SJCRH30 (cell line): Measurements from ENCODE around the gene SORCS2. TPM values are rescaled to one million over a fixed set of nuclear protein-coding genes. Genes with fewer than 3 reads are reported as not detected.

Source experiments
- DNase-seq, 2 experiments: peaks; one replicate each; pipeline ENCODE4 v3.0.0-alpha.2; 2015 to 2020
- H3K27ac ChIP-seq: fragments of 250-450 bp; sonication (Bioruptor Pico); 2 replicates; pipeline ENCODE4 v1.5.1; 2020; ENCODE audit warnings: mild to moderate bottlenecking, moderate library complexity
- H3K27me3 ChIP-seq: fragments of 250-450 bp; sonication (Bioruptor Pico); 2 replicates; pipeline ENCODE4 v1.5.1; 2020; ENCODE audit warnings: mild to moderate bottlenecking, moderate library complexity
- H3K36me3 ChIP-seq: fragments of 250-450 bp; sonication (Bioruptor Pico); 2 replicates; pipeline ENCODE4 v1.5.1; 2020; ENCODE audit warnings: mild to moderate bottlenecking, moderate library complexity
- H3K4me1 ChIP-seq: fragments of 250-450 bp; sonication (Bioruptor Pico); 2 replicates; pipeline ENCODE4 v1.5.1; 2020; ENCODE audit warnings: mild to moderate bottlenecking, moderate library complexity
- H3K4me3 ChIP-seq: fragments of 250-450 bp; sonication (Bioruptor Pico); 2 replicates; pipeline ENCODE4 v1.5.1; 2020; ENCODE audit warnings: mild to moderate bottlenecking, moderate library complexity
- H3K9me3 ChIP-seq: fragments of 250-450 bp; sonication (Bioruptor Pico); replicated peaks from 2 replicates; pipeline ENCODE4 v1.5.1; 2020; ENCODE audit warnings: mild to moderate bottlenecking, moderate library complexity
- total RNA-seq: library from RNA; depleted of rRNA; stranded (reverse); fragments of >200 nt; shearing (Covaris generic); gene quantifications from 2 replicates; pipeline ENCODE4 v1.2.3, GENCODE V29; 2014

Gene SORCS2
- total RNA-seq, 1 experiment from 2014 or later = 1.4 TPM

DNA sequence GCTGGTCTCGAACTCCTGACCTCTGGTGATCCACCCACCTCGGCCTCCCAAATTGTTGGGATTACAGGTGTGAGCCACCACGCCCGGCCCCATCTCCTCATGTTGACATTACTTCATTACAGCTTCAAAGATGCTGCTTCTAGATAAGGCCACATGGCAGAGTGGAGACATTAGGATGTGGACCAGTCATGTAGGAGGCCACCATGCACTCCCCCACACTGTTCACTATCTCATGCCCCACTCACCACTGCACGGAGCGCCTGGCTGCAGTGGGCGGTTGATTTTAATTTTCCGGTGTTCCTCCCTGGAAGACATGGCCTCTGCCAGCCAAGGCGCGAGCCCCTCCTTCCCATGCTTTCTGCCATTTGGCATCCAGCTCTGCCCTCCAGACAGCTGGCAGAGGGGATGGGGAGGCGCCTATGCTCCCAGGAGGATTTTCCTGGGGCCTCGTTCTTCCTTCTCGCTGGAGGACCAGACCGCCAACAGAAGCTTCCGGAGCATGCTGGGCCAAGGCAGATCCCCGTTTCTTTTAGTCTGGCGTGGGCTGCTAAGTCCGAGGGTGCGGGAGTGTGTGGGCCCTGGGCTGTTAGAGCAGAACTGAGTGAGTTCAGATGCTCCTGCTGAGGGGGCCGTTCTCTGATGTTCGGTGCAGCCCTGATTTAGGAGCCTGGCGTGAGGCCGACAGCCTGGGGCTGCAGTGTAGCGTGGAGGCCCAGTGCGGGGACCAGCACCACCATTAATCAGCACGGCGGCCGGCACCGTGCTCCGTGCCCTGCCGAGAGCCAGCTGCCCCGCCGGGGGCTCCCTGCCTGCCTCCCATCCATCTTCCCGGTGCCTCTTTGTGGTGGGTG is 93.1 kb downstream of the SORCS2 start:
- Histone ChIP-seq H3K4me1 (peaks cover 9% of the 10 kb centered on the region; the same call in 1 of the 2 replicates), H3K9me3 (no peaks in the 10 kb centered on the region), H3K36me3 (no peaks in the 10 kb centered on the region), H3K27ac (no peak overlapping the region), H3K27me3 (no peaks in the 10 kb centered on the region; the same call in 1 of the 2 replicates), H3K4me3 (no peak overlapping the region)
- no peak for DNase-seq

DNA sequence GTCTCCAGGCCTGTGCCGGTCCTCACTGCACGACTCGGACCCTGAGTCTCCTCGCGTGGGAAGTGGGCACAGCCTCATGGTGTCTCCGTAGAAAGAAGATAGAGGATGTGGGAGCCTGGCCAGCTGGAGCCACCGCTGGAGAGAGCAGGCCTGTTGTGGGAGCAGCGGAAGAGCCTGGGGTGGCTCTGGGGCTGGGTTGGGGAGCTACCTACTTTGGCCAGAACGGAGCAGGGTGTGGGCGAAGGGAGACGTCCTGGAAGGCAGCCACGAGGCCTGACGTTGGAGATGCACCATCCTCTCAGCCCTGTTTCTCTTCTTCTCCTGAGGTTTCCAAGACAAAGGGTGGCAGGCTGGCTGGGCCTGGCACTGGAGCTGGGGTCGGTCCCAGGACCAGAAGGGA is 93.8 kb downstream of the SORCS2 start:
- Histone ChIP-seq H3K4me3 (no peak overlapping the region), H3K27me3 (no peaks in the 10 kb centered on the region; the same call in 1 of the 2 replicates)

DNA sequence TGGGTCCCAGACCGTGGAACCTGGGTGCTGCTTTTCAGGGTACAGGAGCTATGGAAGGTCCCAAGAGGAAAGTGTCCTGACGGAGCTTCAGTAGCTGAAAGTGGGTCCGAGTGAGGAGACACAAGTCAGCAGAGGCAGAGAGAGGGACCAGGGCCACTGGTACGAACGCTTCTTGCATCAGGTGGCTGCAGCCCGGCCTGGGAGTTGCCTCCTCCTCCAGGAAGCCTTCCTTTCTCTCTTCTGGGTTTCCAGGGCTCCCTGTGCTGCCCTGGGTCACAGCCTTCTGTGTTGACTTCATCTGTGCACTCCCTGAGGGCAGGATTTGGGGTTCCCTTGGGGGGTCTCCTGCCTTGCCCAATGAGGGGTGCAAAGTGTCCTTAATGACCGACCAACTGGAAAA is 94.5 kb downstream of the SORCS2 start:
- peaks cover 2% of the 10 kb centered on the region; the same call in 1 of the 2 replicates for H3K27me3 ChIP-seq
- H3K4me1 ChIP-seq = 0 out of 2 replicates have a peak, but pooled peaks cover 3% of the 10 kb centered on the region
- H3K9me3 ChIP-seq = no peaks in the 10 kb centered on the region
- H3K27ac ChIP-seq = no peak overlapping the region
- no peak overlapping the region for H3K4me3 ChIP-seq
- no peaks in the 10 kb centered on the region for H3K36me3 ChIP-seq
- no peak for DNase-seq

More for the DNA sequence above, 93.8 kb downstream of the SORCS2 start:
- DNase-seq = no peak
- peaks cover 3% of the 10 kb centered on the region; the same call in 1 of the 2 replicates for H3K4me1 ChIP-seq
- H3K27ac ChIP-seq = no peak overlapping the region
- H3K9me3 ChIP-seq = no peaks in the 10 kb centered on the region
- no peaks in the 10 kb centered on the region for H3K36me3 ChIP-seq

DNA sequence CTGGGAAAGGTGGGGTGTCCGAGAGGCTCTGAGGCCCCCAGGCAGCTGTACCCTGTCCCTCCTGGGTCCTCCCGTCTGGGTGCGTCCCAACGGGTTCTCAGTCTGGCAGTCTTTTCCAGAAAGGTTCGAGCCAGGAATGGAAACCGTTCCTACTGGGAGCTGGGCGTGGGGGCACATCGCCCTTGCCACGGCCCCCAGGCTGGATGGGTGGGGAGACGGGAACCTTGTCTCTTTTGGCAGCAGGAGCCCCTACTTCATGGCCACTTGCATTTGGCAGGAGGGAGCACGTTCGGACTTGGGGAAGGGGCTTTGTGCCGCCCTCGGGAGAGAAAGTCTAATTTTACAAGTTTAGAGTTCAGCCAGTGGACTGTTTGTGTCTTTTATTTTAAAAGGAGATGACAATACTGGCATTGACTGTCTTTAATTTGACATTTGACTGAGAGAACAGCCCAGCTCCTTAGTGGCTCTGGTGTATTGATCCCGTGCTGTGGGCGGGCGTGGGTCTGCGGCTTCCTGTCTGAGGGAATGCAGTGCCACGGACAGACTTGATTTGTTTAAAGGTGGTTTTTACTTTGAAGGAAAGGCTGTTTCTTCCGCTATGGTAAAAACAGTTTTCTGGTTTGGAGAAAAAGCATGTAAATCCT is 95.1 kb downstream of the SORCS2 start:
- H3K4me3 ChIP-seq = no peak overlapping the region
- no peaks in the 10 kb centered on the region for H3K9me3 ChIP-seq
- DNase-seq = no peak
- no peak overlapping the region for H3K27ac ChIP-seq
- no peaks in the 10 kb centered on the region for H3K36me3 ChIP-seq
- H3K4me1 ChIP-seq = no peaks in the 10 kb centered on the region
- peaks cover 2% of the 10 kb centered on the region; the same call in 1 of the 2 replicates for H3K27me3 ChIP-seq

DNA sequence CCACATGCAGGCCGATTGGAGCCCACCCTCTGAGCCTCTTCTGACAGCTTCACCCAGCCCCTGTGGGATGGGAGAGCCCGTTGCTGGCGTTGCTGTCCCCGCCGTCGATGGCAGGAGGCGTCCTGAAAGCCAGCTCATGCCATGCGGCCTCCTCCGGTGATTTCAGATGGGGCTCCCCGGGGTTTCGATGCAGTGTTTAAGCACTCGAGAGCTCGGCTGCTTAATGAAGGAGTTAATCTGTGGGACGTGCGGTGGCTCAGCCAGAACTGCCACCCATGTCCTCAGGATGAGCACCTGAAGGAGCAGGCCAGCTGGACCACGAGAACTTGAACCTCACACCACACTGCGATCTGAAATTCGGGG is 95.6 kb downstream of the SORCS2 start:
- Histone ChIP-seq H3K9me3 (no peaks in the 10 kb centered on the region), H3K4me3 (no peak overlapping the region), H3K27me3 (peaks cover 2% of the 10 kb centered on the region; the same call in 1 of the 2 replicates), H3K36me3 (no peaks in the 10 kb centered on the region), H3K27ac (no peak overlapping the region), H3K4me1 (no peaks in the 10 kb centered on the region)
- DNase-seq = no peak

DNA sequence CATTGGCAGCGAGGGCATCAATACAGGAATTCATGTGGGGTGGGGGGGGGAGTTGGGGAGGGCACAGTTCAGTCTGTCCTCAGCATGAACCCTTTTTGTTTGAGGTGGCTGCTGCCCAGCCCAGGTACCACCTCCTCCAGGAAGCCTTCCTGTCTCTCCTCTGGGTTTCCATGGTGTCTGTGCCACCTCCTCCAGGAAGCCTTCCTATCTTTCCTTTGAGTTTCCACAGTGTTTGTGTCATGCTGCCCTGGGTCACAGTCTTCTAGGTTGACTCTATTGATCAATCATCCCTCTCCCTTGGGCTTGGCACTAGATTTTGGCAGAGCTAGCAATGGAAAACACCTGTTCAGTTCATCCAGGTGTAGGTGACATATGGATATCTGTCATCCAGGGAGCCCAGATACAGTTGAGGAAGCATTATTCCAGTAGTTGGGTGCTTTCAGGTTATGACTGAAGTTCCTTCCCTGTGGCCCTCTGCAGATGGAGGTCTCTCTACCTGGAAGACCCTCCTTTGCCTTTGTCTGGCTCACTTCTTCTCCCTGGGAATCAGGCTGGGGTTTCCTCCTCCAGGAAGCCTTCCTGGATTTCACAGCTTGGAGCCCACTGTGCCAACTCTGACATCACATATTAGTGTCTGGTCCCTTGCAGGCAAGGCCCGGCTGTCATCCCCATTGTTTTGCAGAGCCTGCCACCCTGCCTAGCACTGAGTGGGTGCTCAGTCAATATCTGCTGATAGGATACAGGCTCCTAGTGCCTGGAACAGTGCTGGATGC is 96.6 kb downstream of the SORCS2 start:
- H3K36me3 ChIP-seq = no peaks in the 10 kb centered on the region
- DNase-seq = no peak
- H3K27me3 ChIP-seq = peaks cover 2% of the 10 kb centered on the region; the same call in 1 of the 2 replicates
- no peaks in the 10 kb centered on the region for H3K9me3 ChIP-seq
- H3K27ac ChIP-seq = no peak overlapping the region
- H3K4me3 ChIP-seq = no peak overlapping the region
- no peaks in the 10 kb centered on the region for H3K4me1 ChIP-seq

DNA sequence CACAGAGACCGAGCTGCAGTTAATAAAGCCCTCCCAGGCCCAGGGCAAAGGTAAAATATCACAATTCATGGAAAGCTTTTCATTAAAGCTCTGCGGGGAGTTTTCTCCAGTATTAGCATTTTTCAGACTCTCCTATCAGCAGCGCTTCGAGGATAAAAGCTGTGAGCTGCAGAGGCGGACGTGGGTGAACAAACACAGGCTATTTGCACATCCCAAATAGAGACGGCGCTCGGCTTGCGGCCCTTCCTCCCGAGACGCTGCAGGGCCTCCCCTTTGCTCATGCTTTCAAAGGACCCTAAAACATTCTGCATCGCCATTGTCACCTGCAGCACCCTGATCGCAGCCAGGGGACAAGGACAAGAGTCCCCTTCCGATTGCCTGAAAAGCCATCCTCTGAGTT is 97.3 kb downstream of the SORCS2 start:
- Histone ChIP-seq H3K36me3 (no peaks in the 10 kb centered on the region), H3K4me1 (no peaks in the 10 kb centered on the region), H3K27ac (no peak overlapping the region), H3K9me3 (no peaks in the 10 kb centered on the region), H3K27me3 (0 out of 2 replicates have a peak, but pooled peaks cover 2% of the 10 kb centered on the region), H3K4me3 (no peak overlapping the region)
- no peak for DNase-seq

DNA sequence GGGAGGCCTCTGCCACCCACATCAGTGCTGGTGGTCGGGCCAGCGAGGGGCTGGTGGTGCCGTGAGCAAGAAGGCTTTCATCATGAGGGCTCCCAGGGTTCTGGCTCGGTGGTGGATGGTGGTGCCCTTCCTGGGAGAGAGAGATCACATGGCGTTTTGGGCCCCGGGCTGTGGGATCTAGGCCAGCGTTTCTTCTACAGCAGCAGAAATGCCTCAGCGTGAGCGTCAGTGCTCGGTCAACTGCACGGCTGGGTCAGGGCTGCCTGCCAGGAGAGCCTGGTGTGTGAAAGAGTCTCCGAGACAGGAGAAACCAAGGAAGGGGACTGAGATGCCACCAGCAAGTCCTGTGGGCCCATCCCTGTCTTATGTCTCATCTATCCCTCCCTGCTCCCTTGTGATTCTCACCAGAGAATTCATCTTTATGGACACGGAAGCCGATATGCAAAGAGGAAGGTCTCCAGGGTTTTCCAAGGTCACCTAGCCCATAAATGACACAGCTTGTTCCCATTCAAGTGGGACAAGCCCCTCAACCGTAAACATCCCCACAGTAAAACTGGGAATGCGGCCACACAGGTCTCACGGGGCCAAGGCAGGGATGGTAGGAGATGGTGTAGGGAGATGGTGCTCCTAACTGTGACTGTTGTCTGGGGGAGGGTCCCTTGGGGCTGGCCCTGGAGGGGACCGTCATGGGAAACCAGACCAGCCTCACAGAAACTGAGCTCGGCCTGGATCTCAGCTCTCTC is 99.2 kb downstream of the SORCS2 start:
- no peak overlapping the region for H3K4me3 ChIP-seq
- H3K27ac ChIP-seq = no peak overlapping the region
- no peaks in the 10 kb centered on the region for H3K4me1 ChIP-seq
- H3K27me3 ChIP-seq = 0 out of 2 replicates have a peak, but pooled peaks cover 2% of the 10 kb centered on the region
- no peaks in the 10 kb centered on the region for H3K36me3 ChIP-seq
- H3K9me3 ChIP-seq = no peaks in the 10 kb centered on the region
- no peak for DNase-seq

DNA sequence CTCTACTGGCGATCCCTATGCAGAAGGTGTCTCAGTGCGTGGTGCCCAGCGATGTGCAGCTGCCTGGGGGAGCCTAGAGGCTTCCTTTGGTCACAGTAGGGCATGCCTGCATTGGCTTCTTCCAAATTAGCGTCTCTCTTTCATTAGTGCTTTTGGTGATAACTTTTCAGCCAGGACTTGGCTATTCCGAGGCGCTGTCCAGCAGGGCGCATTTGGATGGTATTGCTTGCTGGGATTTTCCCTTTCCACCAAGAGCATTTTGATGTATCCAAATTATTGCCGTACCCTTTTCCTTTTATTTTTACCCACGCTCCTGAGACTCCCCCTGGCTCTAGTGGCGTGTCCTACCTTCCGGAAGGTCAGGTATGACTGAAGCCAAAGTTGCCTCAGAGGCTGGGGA is 101.4 kb downstream of the SORCS2 start:
- DNase-seq = no peak
- Histone ChIP-seq H3K4me3 (no peak overlapping the region), H3K27me3 (peaks cover 13% of the 10 kb centered on the region; the same call in 1 of the 2 replicates), H3K36me3 (no peaks in the 10 kb centered on the region), H3K4me1 (peaks cover 11% of the 10 kb centered on the region), H3K27ac (no peak overlapping the region), H3K9me3 (no peaks in the 10 kb centered on the region)

DNA sequence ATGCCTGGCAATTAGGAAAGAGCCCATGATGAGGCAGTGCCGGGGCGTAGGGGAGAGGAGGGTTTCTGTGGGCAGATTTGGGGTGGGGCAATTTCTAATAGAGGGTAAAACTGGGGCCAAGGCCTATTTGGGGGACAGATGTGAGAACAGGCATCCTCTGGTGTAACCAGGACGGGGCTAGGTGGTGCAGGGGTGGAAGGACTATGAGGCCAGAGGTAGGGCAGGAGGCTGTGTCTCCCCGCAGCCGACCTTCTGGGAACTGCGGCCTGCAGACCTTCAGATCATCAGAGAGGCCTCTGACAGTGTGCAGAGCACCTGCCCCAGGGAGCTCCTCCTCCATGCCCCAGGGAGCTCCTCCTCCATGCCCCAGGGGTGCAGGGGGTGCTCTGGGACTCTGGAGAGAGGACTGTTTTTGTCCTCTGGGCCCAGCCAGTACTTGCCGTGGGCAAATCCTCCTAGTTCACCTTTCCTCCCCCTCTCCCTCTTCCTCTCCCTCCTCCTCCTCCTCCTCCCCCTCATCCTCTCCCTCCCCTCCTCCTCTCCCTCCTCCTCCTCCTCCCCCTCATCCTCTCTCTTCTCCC is 101.9 kb downstream of the SORCS2 start:
- H3K27me3 ChIP-seq = peaks cover 13% of the 10 kb centered on the region; the same call in 1 of the 2 replicates
- H3K4me1 ChIP-seq = peaks cover 15% of the 10 kb centered on the region
- no peak overlapping the region for H3K27ac ChIP-seq
- DNase-seq = no peak
- H3K4me3 ChIP-seq = no peak overlapping the region
- H3K36me3 ChIP-seq = no peaks in the 10 kb centered on the region
- H3K9me3 ChIP-seq = no peaks in the 10 kb centered on the region

DNA sequence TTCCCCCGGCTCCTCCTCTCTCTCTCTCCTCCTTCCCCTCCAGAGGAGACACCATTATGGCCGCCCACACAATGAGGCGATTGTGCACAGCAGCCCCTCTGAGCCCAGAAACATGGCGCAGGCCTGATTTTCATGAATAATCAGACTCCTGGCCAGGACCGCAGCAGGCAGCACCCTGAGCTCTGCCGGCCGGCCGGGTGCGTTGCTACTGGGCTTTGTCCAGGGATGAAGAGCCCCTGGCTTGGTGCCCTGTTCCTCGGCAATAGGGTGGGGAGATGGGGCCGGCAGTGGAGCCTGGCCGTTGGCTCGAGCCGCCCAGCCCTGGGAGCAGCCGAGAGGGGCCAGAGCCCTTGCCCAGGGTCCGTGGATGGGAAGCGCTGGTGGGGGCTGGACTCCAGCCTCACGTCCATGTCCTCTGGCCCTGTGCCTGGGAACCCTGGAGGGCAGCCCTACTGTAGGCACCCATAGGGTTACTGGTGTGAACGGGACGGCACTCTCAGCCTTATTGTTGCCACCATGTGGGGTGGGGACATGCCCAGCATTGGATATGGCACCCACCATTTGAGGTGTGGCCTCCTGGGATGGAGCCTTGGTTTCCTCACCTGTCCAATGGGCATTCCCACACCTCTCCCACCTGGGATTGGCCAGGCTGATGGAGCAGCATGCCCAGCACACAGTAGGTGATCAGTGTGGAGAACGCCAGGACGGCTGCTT is 103.0 kb downstream of the SORCS2 start:
- Histone ChIP-seq H3K36me3 (no peaks in the 10 kb centered on the region), H3K9me3 (no peaks in the 10 kb centered on the region), H3K4me1 (peaks cover 15% of the 10 kb centered on the region), H3K27ac (no peak overlapping the region), H3K27me3 (peaks cover 13% of the 10 kb centered on the region; the same call in 1 of the 2 replicates), H3K4me3 (no peak overlapping the region)
- no peak for DNase-seq

DNA sequence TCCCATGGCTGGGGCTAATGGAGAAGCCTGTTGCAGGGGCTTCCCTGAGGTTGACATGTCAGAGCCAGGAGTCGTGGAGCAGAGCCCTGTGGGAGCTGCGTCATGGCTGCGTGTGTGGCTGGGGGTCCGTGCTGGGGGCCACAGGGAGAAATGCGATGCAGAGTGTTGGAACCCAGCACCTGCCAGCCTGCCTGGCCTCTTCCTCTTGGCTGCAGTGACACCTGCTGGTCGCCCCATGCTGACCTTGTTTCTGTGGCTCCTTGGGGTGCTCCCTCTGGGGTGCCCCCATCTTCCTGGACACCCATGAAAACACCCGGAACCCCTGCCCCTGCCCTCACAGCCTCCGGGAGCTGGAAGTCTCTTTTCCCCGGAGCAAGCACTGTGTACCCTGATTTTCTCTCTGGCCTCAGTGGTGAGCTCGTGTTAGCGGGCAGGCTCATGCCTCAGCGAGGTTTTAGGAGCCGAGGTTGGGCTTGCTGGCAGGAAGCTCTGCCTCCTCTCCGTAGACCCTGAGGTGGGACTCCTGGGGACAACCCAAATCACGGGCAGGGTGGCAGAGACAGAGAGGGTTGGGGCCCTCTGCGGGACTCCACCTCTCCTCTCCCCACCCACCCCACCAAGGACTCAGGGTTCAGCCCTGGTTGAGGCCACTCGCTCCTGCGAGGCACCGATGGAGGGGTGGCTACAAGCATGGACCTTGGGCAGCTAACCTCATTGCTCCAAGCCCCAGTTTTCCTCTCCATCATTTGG is 103.7 kb downstream of the SORCS2 start:
- DNase-seq = peak; percentile 27 to 56
- no peak overlapping the region for H3K27ac ChIP-seq
- peaks cover 15% of the 10 kb centered on the region for H3K4me1 ChIP-seq
- H3K9me3 ChIP-seq = no peaks in the 10 kb centered on the region
- no peak overlapping the region for H3K4me3 ChIP-seq
- no peaks in the 10 kb centered on the region for H3K36me3 ChIP-seq
- H3K27me3 ChIP-seq = peaks cover 13% of the 10 kb centered on the region; the same call in 1 of the 2 replicates
